GM12864 (cell line): ENCODE results near the gene CD69.
A peak's percentile ranks its signal among the peaks of the same experiment; 100 is the strongest.
"Not testable (repeated sequence)": the region's sequence is repeated elsewhere in the genome, so short reads cannot be mapped to it uniquely, and the experiment has no call there.

Source experiments
- DNase-seq: peaks from one replicate; pipeline ENCODE4 v3.0.0-alpha.2; 2011; ENCODE audit warnings: low read depth
- H3K4me3 ChIP-seq: 2 replicates; pipeline ENCODE4 v1.5.1; 2011; ENCODE audit warnings: mild to moderate bottlenecking, low read depth, low read length, control low read depth
- CTCF ChIP-seq: IDR thresholded peaks from 2 replicates; pipeline ENCODE4 v1.5.1; 2011; ENCODE audit warnings: low read depth, mild to moderate bottlenecking, moderate library complexity, low read length, control low read depth, inconsistent platforms; ENCODE audit errors: missing control alignments

CD69 gene

GRCh38 chr12:9750276-9751203 is 10.2 kb downstream of the CD69 start:
- no peak overlapping the region for H3K4me3 ChIP-seq
- no peak for DNase-seq
- TF ChIP-seq CTCF, result peak; percentile 70

- no peak for DNase-seq
- no peak for TF ChIP-seq CTCF
- H3K4me3 ChIP-seq, result no peak overlapping the region
Measured at GRCh38 chr12:9749640-9750039, 11.1 kb downstream of the CD69 start.

- H3K4me3 ChIP-seq, result no peak overlapping the region
- TF ChIP-seq CTCF, result no peak
- no peak for DNase-seq
Measured at GRCh38 chr12:9745199-9745598, 15.5 kb downstream of the CD69 start.

- H3K4me3 ChIP-seq, result peak overlapping the region; percentile 17; the same call in 1 of the 2 replicates
- no peak for DNase-seq
- TF ChIP-seq CTCF, result no peak
Measured at GRCh38 chr12:9742661-9743060, 18.0 kb downstream of the CD69 start.

- no peak overlapping the region for H3K4me3 ChIP-seq
- DNase-seq, result peak; percentile 82
- TF ChIP-seq CTCF, result no peak
Measured at GRCh38 chr12:9741726-9742125, 19.0 kb downstream of the CD69 start.

GRCh38 chr12:9740106-9740750 is 20.5 kb downstream of the CD69 start:
- no peak for TF ChIP-seq CTCF
- H3K4me3 ChIP-seq, result no peak overlapping the region
- no peak for DNase-seq

GRCh38 chr12:9739404-9740105 is 21.1 kb downstream of the CD69 start:
- H3K4me3 ChIP-seq, DNase-seq: not testable (repeated sequence)

GRCh38 chr12:9738905-9739304 is 21.8 kb downstream of the CD69 start:
- H3K4me3 ChIP-seq, DNase-seq: not testable (repeated sequence)
